GM18508 (cell line): Measurements from ENCODE around the gene HSPG2.

ENCODE experiments used
- ATAC-seq: cut with Tn5 transposase; IDR thresholded peaks from one replicate; pipeline ENCODE4 v1.9.1; 2021; ENCODE audit warnings: moderate number of reproducible peaks; ENCODE audit not compliant: insufficient read depth, unreplicated experiment

The HSPG2 gene

GRCh38 chr1:21775985-21776562 lies 161.0 kb downstream of the HSPG2 start:
- ATAC-seq: no peak

GRCh38 chr1:21775550-21775914 lies 161.6 kb downstream of the HSPG2 start:
- no peak for ATAC-seq

GRCh38 chr1:21774835-21775549 lies 162.1 kb downstream of the HSPG2 start:
- ATAC-seq: no peak

GRCh38 chr1:21773585-21773984 lies 163.5 kb downstream of the HSPG2 start:
- ATAC-seq: no peak
